GM06990 (cell line): ENCODE data around the gene CA4.

ENCODE experiments used
- DNase-seq: peaks from one replicate; pipeline ENCODE4 v3.0.0-alpha.2; 2011; ENCODE audit not compliant: insufficient read length; ENCODE audit errors: extremely low read depth
- H3K27me3 ChIP-seq: replicated peaks from 2 replicates; pipeline ENCODE4 v1.6.0; 2011; ENCODE audit warnings: low read length; ENCODE audit not compliant: control insufficient read depth, insufficient read depth
- H3K36me3 ChIP-seq: 2 replicates; pipeline ENCODE4 v1.5.1; 2011; ENCODE audit warnings: low read length; ENCODE audit not compliant: control insufficient read depth, insufficient read depth
- H3K4me3 ChIP-seq: replicated peaks from 2 replicates; pipeline ENCODE4 v1.5.1; 2011; ENCODE audit warnings: low read depth, mild to moderate bottlenecking, control low read depth, low read length
- CTCF ChIP-seq: IDR thresholded peaks from 2 replicates; pipeline ENCODE4 v1.5.1; 2011; ENCODE audit warnings: low read length, control low read depth, mild to moderate bottlenecking, inconsistent platforms; ENCODE audit not compliant: insufficient read depth, poor library complexity, severe bottlenecking

CA4 gene

GRCh38 chr17:60165223-60165622 is 15.4 kb downstream of the CA4 start:
- no peak for DNase-seq
- Histone ChIP-seq H3K4me3 (no peak overlapping the region), H3K27me3 (no peaks in the 10 kb centered on the region), H3K36me3 (no peaks in the 10 kb centered on the region)
- TF ChIP-seq CTCF: no peak

GRCh38 chr17:60165971-60166370 is 16.2 kb downstream of the CA4 start:
- no peak for DNase-seq
- H3K36me3 ChIP-seq: no peaks in the 10 kb centered on the region
- H3K4me3 ChIP-seq: no peak overlapping the region
- TF ChIP-seq CTCF: no peak
- no peaks in the 10 kb centered on the region for H3K27me3 ChIP-seq

GRCh38 chr17:60167065-60167741 is 17.4 kb downstream of the CA4 start:
- no peak for DNase-seq
- H3K4me3 ChIP-seq: no peak overlapping the region
- no peak for TF ChIP-seq CTCF
- H3K27me3 ChIP-seq: no peaks in the 10 kb centered on the region
- H3K36me3 ChIP-seq: no peaks in the 10 kb centered on the region

- DNase-seq: no peak
- no peak for TF ChIP-seq CTCF
- no peak overlapping the region for H3K4me3 ChIP-seq
- no peaks in the 10 kb centered on the region for H3K27me3 ChIP-seq
- H3K36me3 ChIP-seq: no peaks in the 10 kb centered on the region
Observed at GRCh38 chr17:60168654-60169053, 18.9 kb downstream of the CA4 start.

- H3K4me3 ChIP-seq: no peak overlapping the region
- DNase-seq: no peak
Observed at GRCh38 chr17:60169921-60170817, 20.4 kb downstream of the CA4 start.

More at GRCh38 chr17:60169921-60170817, 20.4 kb downstream of the CA4 start:
- H3K36me3 ChIP-seq: no peaks in the 10 kb centered on the region
- no peak for TF ChIP-seq CTCF
- H3K27me3 ChIP-seq: no peaks in the 10 kb centered on the region
